ENCODE results near the gene GALNT12. TPM values are rescaled to one million over a fixed set of nuclear protein-coding genes. Genes with fewer than 3 reads are reported as not detected.

Gene GALNT12
- polyA plus RNA-seq, 1 donor, result 2.6 TPM

GRCh38 chr9:98834386-98834785, 26.9 kb downstream of the GALNT12 start:
- no peak for DNase-seq

- no peak for DNase-seq
These were observed 28.7 kb downstream of the GALNT12 start for GRCh38 chr9:98836206-98836605.

GRCh38 chr9:98837516-98837915, 30.0 kb downstream of the GALNT12 start:
- DNase-seq, result no peak

GRCh38 chr9:98838155-98838867, 30.8 kb downstream of the GALNT12 start:
- DNase-seq, result no peak

- DNase-seq, result no peak
These were observed 31.5 kb downstream of the GALNT12 start for GRCh38 chr9:98838868-98839565.

- no peak for DNase-seq
These were observed 32.3 kb downstream of the GALNT12 start for GRCh38 chr9:98839724-98840123.

GRCh38 chr9:98842510-98842909, 35.0 kb downstream of the GALNT12 start:
- no peak for DNase-seq

- DNase-seq, result no peak
These were observed 38.6 kb downstream of the GALNT12 start for GRCh38 chr9:98846081-98846480.

GRCh38 chr9:98846879-98847278, 39.4 kb downstream of the GALNT12 start:
- no peak for DNase-seq

- DNase-seq, result peak; percentile 83
These were observed 41.1 kb downstream of the GALNT12 start for GRCh38 chr9:98848450-98849149.

GRCh38 chr9:98849563-98849962, 42.1 kb downstream of the GALNT12 start:
- DNase-seq, result no peak

- no peak for DNase-seq
These were observed 43.6 kb downstream of the GALNT12 start for GRCh38 chr9:98850851-98851729.

GRCh38 chr9:98851730-98852459, 44.4 kb downstream of the GALNT12 start:
- DNase-seq, result no peak

GRCh38 chr9:98852460-98852734, 44.9 kb downstream of the GALNT12 start:
- DNase-seq, result no peak

GRCh38 chr9:98852961-98853360, 45.5 kb downstream of the GALNT12 start:
- no peak for DNase-seq

- no peak for DNase-seq
These were observed 46.8 kb downstream of the GALNT12 start for GRCh38 chr9:98854266-98854665.

GRCh38 chr9:98855592-98855991, 48.1 kb downstream of the GALNT12 start:
- no peak for DNase-seq

GRCh38 chr9:98856982-98857381, 49.5 kb downstream of the GALNT12 start:
- DNase-seq, result no peak

GRCh38 chr9:98859941-98860340, 52.5 kb downstream of the GALNT12 start:
- DNase-seq, result no peak

- DNase-seq, result peak; percentile 78
These were observed 53.4 kb downstream of the GALNT12 start for GRCh38 chr9:98860871-98861293.

GRCh38 chr9:98861781-98862504, 54.5 kb downstream of the GALNT12 start:
- DNase-seq, result no peak

All from hindlimb muscle (tissue), 1 donor.